HG03175 (cell line): ENCODE results near the gene MUC5AC.

Experiments used
- ATAC-seq: cut with Tn5 transposase; IDR thresholded peaks from one replicate; pipeline ENCODE4 v1.9.1; 2021; ENCODE audit warnings: mild to moderate bottlenecking, moderate library complexity; ENCODE audit not compliant: unreplicated experiment

MUC5AC gene

DNA sequence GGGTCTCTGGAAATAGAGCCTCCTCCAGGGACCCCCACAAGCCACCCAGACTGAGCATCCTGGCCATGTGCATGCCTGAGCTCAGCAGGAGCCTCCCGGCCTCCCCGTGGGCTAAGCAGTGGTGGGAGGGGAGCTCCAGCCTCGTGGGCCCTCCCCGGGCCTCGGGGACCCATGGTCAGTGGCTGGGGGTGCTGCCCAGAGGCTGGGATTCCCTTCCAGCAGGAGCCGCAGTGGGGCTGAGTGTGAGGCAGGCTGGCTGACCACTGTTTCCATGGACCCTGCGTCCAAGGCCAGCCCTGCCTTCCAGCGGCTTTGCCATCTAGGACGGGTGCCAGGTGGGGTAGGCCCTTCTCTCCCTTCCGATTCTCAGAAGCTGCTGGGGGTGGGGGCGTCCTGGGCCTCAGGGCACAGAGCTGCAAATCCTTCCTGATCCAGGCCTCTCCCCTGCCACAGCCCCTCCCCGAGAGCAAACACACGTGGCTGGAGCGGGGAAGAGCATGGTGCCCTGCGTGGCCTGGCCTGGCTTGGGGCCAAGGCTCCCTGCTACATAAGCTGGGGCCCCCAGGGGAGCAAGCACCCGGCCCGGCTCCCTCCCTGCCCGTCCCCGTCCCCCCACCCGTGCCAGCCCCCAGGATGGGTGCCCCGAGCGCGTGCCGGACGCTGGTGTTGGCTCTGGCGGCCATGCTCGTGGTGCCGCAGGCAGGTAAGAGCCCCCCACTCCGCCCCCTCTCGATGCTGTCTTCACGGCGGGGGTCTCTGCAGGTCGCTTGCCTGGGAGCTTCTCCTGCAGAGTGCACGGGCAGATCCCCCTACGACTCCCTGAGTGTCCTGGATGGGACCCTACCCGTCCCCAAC is 65.0 kb downstream of the MUC5AC start, which contains the start of gene MUC5B:
Gene MUC5B, plus strand, starts transcription at position 576 of the 855 bp plus-strand sequence. Its CDS starts 58 bp downstream, at position 634.
- ATAC-seq, result no peak

DNA sequence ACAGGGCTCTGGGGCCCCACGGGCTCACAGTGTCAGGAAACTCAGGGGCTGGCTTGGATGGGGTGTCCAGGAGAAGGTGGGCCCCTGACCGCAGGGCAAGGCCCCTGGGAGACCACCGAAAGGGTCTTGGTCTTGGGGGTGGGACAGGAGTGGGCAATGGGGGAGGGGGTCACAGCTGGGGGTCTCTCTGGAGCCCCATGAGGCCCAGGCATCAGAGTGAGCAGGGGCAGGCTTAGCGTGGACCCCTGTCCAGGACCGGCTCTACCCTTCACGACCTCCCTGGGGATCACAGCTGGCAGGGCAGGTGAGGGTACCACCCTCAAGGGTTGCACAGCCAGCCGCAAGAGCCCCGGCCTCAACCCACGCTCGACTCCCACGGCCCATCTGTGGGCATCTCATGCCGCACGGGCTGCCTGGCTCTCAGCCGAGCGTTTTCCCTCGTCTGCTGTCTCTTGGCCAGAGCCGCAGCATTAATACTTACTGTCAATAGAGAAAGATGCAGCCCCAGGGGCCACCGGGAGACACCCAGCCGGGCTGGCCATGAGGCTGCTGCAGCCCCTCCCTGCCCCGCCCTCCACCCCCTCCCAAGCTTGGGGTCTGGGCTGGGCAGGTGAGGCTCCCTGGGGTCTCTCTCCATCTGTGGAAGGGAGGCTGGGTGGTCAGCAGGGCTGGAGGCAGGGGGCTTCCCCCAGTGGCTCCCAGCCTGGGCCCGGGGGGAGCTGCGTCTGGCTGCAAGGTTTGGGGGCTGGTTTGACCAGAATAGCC is 65.8 kb downstream of the MUC5AC start:
- ATAC-seq, result no peak

DNA sequence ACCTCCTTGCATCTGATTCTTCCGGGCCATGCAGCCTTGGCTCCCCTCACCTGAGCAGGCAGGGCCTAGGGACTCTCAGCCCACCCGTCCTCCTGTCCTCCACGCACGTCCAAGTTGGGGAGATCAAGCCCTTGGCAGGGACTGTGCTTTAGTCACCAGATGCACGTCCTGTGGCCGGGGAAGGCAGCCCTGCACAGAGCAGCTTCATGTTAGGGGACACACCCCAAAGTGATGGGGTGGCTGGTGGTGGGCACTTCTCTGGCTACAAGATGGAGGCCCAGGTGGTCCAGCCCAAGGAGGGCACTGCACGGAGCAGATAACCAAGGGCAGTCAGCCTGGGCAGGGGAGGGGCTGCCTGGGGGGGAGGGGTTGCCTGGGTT is 66.3 kb downstream of the MUC5AC start:
- ATAC-seq, result no peak

GRCh38 chr11:1224491-1225385 is 67.0 kb downstream of the MUC5AC start:
- no peak for ATAC-seq

- ATAC-seq, result no peak
Measured at GRCh38 chr11:1225386-1226225, 67.9 kb downstream of the MUC5AC start.

- ATAC-seq, result no peak
Measured at GRCh38 chr11:1226226-1226985, 68.7 kb downstream of the MUC5AC start.

- no peak for ATAC-seq
Measured at GRCh38 chr11:1226986-1227550, 69.3 kb downstream of the MUC5AC start.

DNA sequence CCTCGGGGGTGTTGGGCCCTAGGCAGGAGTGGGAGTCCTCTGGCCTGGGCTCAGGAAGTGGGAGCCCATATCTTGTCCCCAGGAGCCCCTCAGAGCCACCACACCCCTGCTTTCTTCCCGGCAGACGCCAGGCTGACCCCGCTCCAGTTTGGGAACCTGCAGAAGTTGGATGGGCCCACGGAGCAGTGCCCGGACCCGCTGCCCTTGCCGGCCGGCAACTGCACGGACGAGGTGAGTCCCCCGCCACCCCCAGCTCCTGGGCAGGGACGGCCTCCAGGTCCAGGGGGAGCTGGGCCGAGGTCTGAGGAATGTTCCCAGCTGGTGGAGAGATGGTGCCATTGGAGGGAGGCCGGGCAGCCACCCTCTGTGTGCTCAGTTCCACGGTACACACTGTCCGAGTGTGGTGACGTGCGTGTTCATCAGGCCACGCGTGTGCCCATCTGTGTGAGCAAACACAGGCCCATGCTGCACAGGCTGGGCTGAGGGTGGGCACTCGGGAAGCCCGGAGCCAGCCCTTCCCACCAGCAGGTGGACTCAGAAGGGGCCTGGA is 69.9 kb downstream of the MUC5AC start:
- no peak for ATAC-seq

- ATAC-seq, result no peak
Measured at GRCh38 chr11:1228101-1228821, 70.5 kb downstream of the MUC5AC start.

- ATAC-seq, result no peak
Measured at GRCh38 chr11:1228921-1229451, 71.2 kb downstream of the MUC5AC start.

DNA sequence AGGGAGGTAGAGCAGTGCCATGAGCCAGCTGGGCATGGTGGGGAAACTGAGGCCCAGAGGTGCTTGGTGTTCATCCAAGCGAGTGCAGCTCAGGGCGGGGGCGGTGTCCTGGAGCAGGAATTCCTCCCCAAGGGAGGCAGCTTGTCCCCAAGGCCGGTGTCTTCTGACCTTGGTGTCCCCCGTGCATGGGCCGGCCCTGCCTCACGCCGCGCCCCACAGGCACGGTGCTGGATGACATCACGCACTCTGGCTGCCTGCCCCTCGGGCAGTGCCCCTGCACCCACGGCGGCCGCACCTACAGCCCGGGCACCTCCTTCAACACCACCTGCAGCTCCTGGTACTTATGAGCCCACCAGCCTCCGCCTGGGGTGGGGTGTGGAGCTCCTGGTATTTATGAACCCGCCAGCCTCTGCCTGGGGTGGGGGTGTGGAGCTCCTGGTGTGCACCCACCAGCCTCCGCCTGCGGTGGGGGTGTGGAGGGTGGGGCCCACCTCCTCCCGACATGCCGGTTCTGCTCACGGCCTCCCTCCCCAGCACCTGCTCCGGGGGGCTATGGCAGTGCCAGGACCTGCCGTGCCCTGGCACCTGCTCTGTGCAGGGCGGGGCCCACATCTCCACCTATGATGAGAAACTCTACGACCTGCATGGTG is 71.8 kb downstream of the MUC5AC start:
- ATAC-seq, result no peak

DNA sequence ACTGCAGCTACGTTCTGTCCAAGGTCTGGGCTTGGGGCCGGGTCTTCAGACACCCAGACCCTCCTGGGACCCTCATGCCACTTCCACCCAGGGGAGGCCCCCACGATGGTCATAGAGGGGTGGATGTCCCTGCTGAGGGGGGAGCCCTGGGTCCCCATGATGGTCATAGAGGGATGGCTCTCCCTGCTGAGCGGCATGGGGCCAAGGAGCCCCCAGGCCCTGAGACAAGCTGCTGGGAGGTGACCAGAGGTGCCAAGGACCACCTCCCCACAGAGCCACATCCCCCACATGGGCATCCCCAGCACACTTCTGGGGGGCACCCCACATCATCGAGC is 72.3 kb downstream of the MUC5AC start:
- no peak for ATAC-seq

DNA sequence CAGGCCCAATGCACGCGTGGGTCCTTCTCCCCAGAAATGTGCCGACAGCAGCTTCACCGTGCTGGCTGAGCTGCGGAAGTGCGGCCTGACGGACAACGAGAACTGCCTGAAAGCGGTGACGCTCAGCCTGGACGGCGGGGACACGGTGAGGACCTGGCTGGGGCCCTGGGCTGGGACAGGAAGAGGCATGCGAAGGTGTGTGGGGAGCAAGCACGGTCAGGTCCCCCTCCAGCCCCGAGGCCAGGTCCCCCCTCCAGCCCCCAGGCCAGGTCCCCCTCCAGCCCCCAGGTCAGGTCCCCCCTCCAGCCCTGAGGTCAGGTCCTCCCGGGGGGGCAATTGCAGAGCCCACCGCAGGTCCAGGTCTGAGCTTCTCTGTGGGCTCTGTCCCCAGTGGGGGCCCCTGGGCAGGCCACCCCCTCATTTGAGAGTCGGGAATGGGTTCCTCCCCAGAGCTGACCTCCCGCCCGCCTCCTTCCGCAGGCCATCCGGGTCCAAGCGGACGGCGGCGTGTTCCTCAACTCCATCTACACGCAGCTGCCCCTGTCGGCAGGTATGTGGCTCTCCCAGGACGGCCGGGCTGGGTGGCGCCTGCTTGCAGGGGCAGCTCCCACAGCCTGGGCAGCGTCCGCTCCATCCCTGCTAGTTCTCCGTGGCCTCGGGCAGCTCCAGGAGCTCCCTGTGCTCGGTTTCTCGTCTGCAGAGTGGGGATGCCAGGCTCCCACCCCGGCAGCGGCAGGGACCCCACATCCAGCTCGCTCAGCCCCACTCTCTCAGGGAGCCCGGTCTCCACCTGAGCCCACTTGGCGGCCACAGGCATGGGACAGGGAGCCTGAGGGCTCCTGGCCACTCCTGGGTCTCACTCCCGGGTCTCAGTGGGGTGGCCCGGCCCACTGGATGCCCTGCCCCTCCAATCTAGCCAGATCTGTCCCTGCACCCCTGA is 73.0 kb downstream of the MUC5AC start:
- ATAC-seq, result no peak

DNA sequence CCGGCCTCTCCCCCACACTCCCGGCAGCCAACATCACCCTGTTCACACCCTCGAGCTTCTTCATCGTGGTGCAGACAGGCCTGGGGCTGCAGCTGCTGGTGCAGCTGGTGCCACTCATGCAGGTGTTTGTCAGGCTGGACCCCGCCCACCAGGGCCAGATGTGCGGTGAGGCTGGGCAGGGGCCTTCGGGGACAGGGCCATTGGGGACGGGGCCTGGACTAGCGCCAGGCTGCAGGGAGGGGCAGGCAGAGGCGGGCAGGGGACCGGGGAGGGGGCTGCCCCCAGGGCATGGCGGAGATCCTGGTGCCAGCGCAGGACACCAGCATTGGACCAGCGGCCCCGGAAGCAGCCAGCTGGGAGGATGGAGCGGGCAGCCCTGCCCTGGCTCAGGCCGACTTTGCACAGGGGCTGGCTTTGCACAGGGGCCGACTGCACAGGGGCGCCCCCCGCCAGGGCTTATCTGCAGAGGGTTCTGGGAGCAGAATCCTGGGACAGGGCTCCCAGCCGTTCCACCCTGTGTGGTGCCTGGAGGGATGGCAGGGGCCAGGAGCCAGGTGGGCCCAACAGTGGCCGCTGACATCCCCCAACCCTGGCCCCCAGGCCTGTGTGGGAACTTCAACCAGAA is 73.8 kb downstream of the MUC5AC start:
- ATAC-seq, result no peak

DNA sequence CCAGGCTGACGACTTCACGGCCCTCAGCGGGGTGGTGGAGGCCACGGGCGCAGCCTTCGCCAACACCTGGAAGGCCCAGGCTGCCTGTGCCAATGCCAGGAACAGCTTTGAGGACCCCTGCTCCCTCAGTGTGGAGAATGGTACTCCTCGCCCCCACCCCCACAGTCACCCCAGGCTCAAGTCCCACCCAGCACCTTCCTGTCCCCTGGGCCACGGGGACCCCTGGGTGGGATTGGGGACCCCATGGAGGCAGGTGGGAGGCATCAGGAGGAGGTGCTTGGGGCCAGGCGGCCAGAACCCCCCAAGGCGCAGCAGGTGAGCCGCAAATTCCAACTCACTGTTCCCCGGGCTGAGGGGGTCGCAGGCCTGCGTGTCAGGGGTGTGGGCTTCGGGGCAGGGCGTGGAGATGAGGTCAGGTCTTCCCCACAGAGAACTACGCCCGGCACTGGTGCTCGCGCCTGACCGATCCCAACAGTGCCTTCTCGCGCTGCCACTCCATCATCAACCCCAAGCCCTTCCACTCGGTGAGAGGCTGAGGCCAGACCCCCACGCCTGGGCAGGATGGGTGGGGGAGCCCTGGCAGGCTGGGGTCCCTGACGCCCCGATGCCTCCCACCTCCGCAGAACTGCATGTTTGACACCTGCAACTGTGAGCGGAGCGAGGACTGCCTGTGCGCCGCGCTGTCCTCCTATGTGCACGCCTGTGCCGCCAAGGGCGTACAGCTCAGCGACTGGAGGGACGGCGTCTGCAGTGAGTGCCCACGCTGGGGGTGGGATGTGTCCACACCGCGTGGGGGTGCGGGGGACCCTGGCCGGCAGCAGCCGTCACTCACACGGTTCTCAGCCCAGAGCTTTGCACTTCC is 74.5 kb downstream of the MUC5AC start:
- no peak for ATAC-seq
